ENCODE data around the gene LILRA5. TPM values are rescaled to one million over a fixed set of nuclear protein-coding genes. Genes with fewer than 3 reads are reported as not detected.

Gene LILRA5
- total RNA-seq, 4 donors from 2014 or later, result 3.1 to 23.3 (median 3.4) TPM

- no peak for TF ChIP-seq CTCF (IDR thresholded peaks at IDR 0.05; ENCODE audit: low read depth)
Observed at GRCh38 chr19:54271106-54271505, 41.9 kb downstream of the LILRA5 start.

- TF ChIP-seq CTCF (IDR thresholded peaks at IDR 0.05; ENCODE audit: low read depth), result no peak
Observed at GRCh38 chr19:54268936-54269335, 44.0 kb downstream of the LILRA5 start.

GRCh38 chr19:54266133-54266532, 46.8 kb downstream of the LILRA5 start:
- TF ChIP-seq CTCF (IDR thresholded peaks at IDR 0.05; ENCODE audit: low read depth), result no peak

GRCh38 chr19:54262470-54262869, 50.5 kb downstream of the LILRA5 start:
- TF ChIP-seq CTCF (IDR thresholded peaks at IDR 0.05; ENCODE audit: low read depth), result no peak

- TF ChIP-seq CTCF (IDR thresholded peaks at IDR 0.05; ENCODE audit: low read depth), result no peak
Observed at GRCh38 chr19:54262066-54262465, 50.9 kb downstream of the LILRA5 start.

GRCh38 chr19:54257116-54257480, 55.9 kb downstream of the LILRA5 start, which contains the start of gene LILRB5:
Gene LILRB5, minus strand, starts transcription at chr19:54257273. Its CDS starts 80 bp downstream, at chr19:54257193.
- TF ChIP-seq CTCF (IDR thresholded peaks at IDR 0.05; ENCODE audit: low read depth), result no peak

Small RNA genes lying within 50 kb of the gene (small RNA-seq; reads per million reads assigned to genes)
- gene AC245884.12 (not detected), gene MIR4752 (not detected), gene RNU6-1307P (not detected)

Other genes with a start within 250 kb of the LILRA5 start
- gene VSTM1, start 249.3 kb downstream of the LILRA5 start, total RNA-seq, result not detected
- gene TARM1, start 231.8 kb downstream of the LILRA5 start, total RNA-seq, result not detected
- 10 to 100 TPM in 1 of 4 donors, 1 to 10 TPM in 2, under 1 TPM in 1; 0.75 to 21.9 (median 2.4) TPM for gene OSCAR, start 212.4 kb downstream of the LILRA5 start, total RNA-seq
- 10 to 100 TPM in 3 of 4 donors, 1 to 10 TPM in 1; 9.5 to 89.8 (median 21.8) TPM for gene NDUFA3, start 210.3 kb downstream of the LILRA5 start, total RNA-seq
- gene TFPT, start 197.5 kb downstream of the LILRA5 start, total RNA-seq, result 10 to 100 TPM in 3 of 4 donors, 1 to 10 TPM in 1; 5.7 to 23.6 (median 16.6) TPM
- gene PRPF31, start 197.4 kb downstream of the LILRA5 start, total RNA-seq, result 10 to 100 TPM; 26.6 to 43.6 (median 36.9) TPM
- gene CNOT3, start 175.4 kb downstream of the LILRA5 start, total RNA-seq, result 10 to 100 TPM; 16.8 to 39.4 (median 23.3) TPM
- 10 to 100 TPM in 1 of 4 donors, 1 to 10 TPM in 3; 2.9 to 12.8 (median 5.2) TPM for gene LENG1, start 153.4 kb downstream of the LILRA5 start, total RNA-seq
- gene TMC4, start 140.0 kb downstream of the LILRA5 start, total RNA-seq, result 1 to 10 TPM in 2 of 4 donors, under 1 TPM in 1, not detected in 1; 0.17 to 2.4 (median 1.1) TPM
- 10 to 100 TPM in 3 of 4 donors, 1 to 10 TPM in 1; 8.8 to 36.7 (median 21.2) TPM for gene MBOAT7, start 123.6 kb downstream of the LILRA5 start, total RNA-seq
- gene TSEN34, start 121.9 kb downstream of the LILRA5 start, total RNA-seq, result 10 to 100 TPM; 13.5 to 49.7 (median 42.4) TPM
- gene RPS9, start 112.3 kb downstream of the LILRA5 start, total RNA-seq, result 1,000 to 10,000 TPM; 1,278 to 2,474 (median 1,889) TPM
- gene LILRB3, start 90.2 kb downstream of the LILRA5 start, total RNA-seq, result 100 to 1,000 TPM in 1 of 4 donors, 10 to 100 TPM in 3; 16.0 to 156 (median 43.1) TPM
- gene LILRA6, start 70.4 kb downstream of the LILRA5 start, total RNA-seq, result 10 to 100 TPM in 1 of 4 donors, 1 to 10 TPM in 3; 2.8 to 18.7 (median 9.1) TPM
- 10 to 100 TPM; 46.2 to 62.3 (median 54.8) TPM for gene LILRB5, start 55.9 kb downstream of the LILRA5 start, total RNA-seq
- 10 to 100 TPM in 1 of 4 donors, 1 to 10 TPM in 3; 2.8 to 14.6 (median 7.6) TPM for gene LILRB2, start 32.1 kb downstream of the LILRA5 start, total RNA-seq
- under 1 TPM in 1 of 4 donors, not detected in 3; 0.17 TPM for gene LILRA4, start 26.0 kb upstream of the LILRA5 start, total RNA-seq
- 10 to 100 TPM; 25.3 to 93.2 (median 47.6) TPM for gene LAIR1, start 51.8 kb upstream of the LILRA5 start, total RNA-seq
- gene TTYH1, start 102.3 kb upstream of the LILRA5 start, total RNA-seq, result under 1 TPM in 1 of 4 donors, not detected in 3; 0.19 TPM
- 100 to 1,000 TPM in 1 of 4 donors, 10 to 100 TPM in 3; 55.1 to 233 (median 69.4) TPM for gene LENG8, start 136.0 kb upstream of the LILRA5 start, total RNA-seq
- 1 to 10 TPM; 4.2 to 9.6 (median 6.7) TPM for gene LENG9, start 150.6 kb upstream of the LILRA5 start, total RNA-seq
- gene CDC42EP5, start 160.1 kb upstream of the LILRA5 start, total RNA-seq, result 10 to 100 TPM in 2 of 4 donors, 1 to 10 TPM in 1, under 1 TPM in 1; 0.98 to 11.6 (median 9.8) TPM
- not detected for gene LAIR2, start 189.7 kb upstream of the LILRA5 start, total RNA-seq

Measured in subcutaneous adipose tissue (tissue), 4 donors.